A549 (cell line): ENCODE results near the gene XRCC2.

Experiments
- CBX2 ChIP-seq: fragments of 200-600 bp; sonication (generic); IDR thresholded peaks from 2 replicates; pipeline ENCODE4 v1.6.1; 2016; ENCODE audit warnings: low read depth, mild to moderate bottlenecking, borderline replicate concordance
- CEBPB ChIP-seq, 2 experiments: fragments of >200 bp in 1 of 2; sonication (Bioruptor Twin) in 1 of 2; formaldehyde crosslinking in 1 of 2; IDR thresholded peaks; 2 replicates each; pipeline ENCODE4 v1.6.1; 2012 to 2016
- EP300 ChIP-seq, 2 experiments: fragments of >200 bp; sonication (Bioruptor Twin); formaldehyde crosslinking; IDR thresholded peaks; 2 replicates in 1 of 2; 3 replicates in 1 of 2; pipeline ENCODE4 v1.6.1; 2016 to 2017
- MYC ChIP-seq: IDR thresholded peaks from 2 replicates; pipeline ENCODE4 v1.6.1; 2012; ENCODE audit warnings: mild to moderate bottlenecking, inconsistent platforms, low read length, improper control_type of control experiment, borderline replicate concordance
- POLR2A ChIP-seq: IDR thresholded peaks from 2 replicates; pipeline ENCODE4 v1.6.1; 2012; ENCODE audit warnings: mild to moderate bottlenecking, low read length
- RAD21 ChIP-seq, 2 experiments: fragments of >200 bp in 1 of 2; sonication (Bioruptor Twin) in 1 of 2; formaldehyde crosslinking in 1 of 2; IDR thresholded peaks in 1 of 2; conservative IDR thresholded peaks in 1 of 2; 2 replicates in 1 of 2; 3 replicates in 1 of 2; pipeline ENCODE4 v1.6.1; 2012 to 2018; ENCODE audit warnings: inconsistent platforms in 1 of 2
- TF ChIP-seq, protein P1 (sequence below): fragments of >200 bp; sonication (Bioruptor Twin); formaldehyde crosslinking; IDR thresholded peaks from 3 replicates; pipeline ENCODE4 v1.5.1; 2016
- TF ChIP-seq, protein P2 (sequence below): fragments of 450-650 bp; IDR thresholded peaks from 2 replicates; pipeline ENCODE4 v1.6.1; 2014; ENCODE audit warnings: antibody characterized with exemption
- TF ChIP-seq, protein P3 (sequence below): fragments of 250-450 bp; sonication (Bioruptor Pico); IDR thresholded peaks from 2 replicates; pipeline ENCODE4 v1.5.0; 2021; ENCODE audit warnings: mild to moderate bottlenecking, moderate library complexity, borderline replicate concordance
- TF ChIP-seq, protein P4 (sequence below): fragments of 150-350 bp; IDR thresholded peaks from 2 replicates; pipeline ENCODE4 v1.6.1; 2014; ENCODE audit warnings: low read depth, mild to moderate bottlenecking, low read length

DNA sequence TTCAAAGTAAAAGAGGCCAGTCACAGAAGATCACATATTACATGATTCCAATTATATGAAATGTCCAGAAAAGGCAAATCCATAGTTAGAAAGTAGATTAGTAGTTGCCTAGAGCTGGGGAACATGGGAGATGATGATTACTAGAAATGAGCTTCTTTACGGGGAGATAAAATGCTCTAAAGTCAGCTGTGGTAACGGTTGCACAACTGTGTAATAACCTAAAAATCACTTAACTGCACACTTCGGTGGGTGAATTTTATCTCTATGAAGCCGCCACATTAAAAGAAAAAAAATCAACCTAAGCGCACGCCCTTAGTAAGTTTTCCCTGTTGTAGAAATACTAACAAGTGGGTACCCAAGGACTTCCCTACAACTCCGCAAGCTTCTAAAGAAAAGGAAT is 15.9 kb downstream of the XRCC2 start:
- no peak for TF ChIP-seq POLR2A
- no peak for TF ChIP-seq MYC
- TF ChIP-seq, protein P1, sequence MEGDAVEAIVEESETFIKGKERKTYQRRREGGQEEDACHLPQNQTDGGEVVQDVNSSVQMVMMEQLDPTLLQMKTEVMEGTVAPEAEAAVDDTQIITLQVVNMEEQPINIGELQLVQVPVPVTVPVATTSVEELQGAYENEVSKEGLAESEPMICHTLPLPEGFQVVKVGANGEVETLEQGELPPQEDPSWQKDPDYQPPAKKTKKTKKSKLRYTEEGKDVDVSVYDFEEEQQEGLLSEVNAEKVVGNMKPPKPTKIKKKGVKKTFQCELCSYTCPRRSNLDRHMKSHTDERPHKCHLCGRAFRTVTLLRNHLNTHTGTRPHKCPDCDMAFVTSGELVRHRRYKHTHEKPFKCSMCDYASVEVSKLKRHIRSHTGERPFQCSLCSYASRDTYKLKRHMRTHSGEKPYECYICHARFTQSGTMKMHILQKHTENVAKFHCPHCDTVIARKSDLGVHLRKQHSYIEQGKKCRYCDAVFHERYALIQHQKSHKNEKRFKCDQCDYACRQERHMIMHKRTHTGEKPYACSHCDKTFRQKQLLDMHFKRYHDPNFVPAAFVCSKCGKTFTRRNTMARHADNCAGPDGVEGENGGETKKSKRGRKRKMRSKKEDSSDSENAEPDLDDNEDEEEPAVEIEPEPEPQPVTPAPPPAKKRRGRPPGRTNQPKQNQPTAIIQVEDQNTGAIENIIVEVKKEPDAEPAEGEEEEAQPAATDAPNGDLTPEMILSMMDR = no peak
- TF ChIP-seq, protein P2, sequence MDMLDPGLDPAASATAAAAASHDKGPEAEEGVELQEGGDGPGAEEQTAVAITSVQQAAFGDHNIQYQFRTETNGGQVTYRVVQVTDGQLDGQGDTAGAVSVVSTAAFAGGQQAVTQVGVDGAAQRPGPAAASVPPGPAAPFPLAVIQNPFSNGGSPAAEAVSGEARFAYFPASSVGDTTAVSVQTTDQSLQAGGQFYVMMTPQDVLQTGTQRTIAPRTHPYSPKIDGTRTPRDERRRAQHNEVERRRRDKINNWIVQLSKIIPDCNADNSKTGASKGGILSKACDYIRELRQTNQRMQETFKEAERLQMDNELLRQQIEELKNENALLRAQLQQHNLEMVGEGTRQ = no peak
- TF ChIP-seq CBX2 = no peak
- no peak for TF ChIP-seq EP300 (IDR thresholded peaks at IDR 0.05)
- TF ChIP-seq CEBPB (IDR thresholded peaks at IDR 0.05) = no peak
- TF ChIP-seq, protein P3, sequence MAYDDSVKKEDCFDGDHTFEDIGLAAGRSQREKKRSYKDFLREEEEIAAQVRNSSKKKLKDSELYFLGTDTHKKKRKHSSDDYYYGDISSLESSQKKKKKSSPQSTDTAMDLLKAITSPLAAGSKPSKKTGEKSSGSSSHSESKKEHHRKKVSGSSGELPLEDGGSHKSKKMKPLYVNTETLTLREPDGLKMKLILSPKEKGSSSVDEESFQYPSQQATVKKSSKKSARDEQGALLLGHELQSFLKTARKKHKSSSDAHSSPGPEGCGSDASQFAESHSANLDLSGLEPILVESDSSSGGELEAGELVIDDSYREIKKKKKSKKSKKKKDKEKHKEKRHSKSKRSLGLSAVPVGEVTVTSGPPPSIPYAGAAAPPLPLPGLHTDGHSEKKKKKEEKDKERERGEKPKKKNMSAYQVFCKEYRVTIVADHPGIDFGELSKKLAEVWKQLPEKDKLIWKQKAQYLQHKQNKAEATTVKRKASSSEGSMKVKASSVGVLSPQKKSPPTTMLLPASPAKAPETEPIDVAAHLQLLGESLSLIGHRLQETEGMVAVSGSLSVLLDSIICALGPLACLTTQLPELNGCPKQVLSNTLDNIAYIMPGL (CRISPR knock-in tag) = no peak
- TF ChIP-seq, protein P4, sequence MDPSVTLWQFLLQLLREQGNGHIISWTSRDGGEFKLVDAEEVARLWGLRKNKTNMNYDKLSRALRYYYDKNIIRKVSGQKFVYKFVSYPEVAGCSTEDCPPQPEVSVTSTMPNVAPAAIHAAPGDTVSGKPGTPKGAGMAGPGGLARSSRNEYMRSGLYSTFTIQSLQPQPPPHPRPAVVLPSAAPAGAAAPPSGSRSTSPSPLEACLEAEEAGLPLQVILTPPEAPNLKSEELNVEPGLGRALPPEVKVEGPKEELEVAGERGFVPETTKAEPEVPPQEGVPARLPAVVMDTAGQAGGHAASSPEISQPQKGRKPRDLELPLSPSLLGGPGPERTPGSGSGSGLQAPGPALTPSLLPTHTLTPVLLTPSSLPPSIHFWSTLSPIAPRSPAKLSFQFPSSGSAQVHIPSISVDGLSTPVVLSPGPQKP = no peak
- TF ChIP-seq RAD21 (conservative IDR thresholded peaks at IDR 0.05 in 1 of 2, IDR thresholded peaks at IDR 0.05 in 1 of 2) = no peak
